ENCODE data around the gene RHBDL1.

The RHBDL1 gene

GRCh38 chr16:706189-707061, 31.0 kb downstream of the RHBDL1 start:
- DNase-seq (ENCODE audit: low spot score), result no peak

DNA sequence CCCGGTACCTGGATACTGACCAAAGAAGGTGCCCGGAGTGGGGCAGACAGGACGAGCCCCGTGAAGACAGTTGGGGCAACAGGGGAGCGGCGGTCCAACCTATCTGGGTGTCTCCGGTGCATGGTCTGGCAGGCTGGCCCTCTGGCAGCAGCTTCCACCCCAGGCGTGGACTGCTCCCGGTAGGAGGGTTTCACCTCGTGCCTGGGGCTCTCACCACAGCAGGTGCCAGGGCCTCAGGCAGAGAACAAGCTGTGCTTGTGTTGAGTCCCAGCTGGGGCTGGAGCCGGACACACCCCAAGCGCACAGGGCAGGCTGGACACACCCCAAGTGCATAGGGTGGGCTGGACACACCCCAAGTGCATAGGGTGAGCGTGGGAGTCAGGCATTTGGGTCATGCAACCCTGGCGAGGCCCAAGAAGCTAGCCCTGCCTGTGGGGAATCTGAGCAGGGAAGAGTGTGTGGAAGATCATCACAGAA, 31.6 kb downstream of the RHBDL1 start:
- DNase-seq (ENCODE audit: low spot score), result no peak

DNA sequence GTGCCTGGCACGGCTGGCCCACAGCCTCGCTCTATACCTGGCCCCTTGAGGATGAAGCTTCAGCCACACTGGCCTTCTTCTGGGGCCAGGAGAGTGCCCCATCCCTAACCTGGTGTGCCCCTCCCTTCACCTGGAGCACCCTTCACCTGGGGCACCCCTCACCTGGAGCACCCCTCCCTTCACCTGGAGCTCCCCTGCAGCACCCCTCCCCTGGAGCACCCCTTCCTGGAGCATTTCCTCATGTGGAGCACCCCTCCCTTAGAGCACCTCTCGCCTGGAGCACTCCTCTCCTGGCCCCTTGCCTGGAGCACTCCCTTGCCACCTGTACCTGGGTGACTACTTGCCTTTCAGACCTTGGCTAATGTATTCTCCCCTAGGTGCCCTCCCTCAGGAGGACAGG, 32.5 kb downstream of the RHBDL1 start:
- DNase-seq (ENCODE audit: low spot score), result no peak

- DNase-seq (ENCODE audit: low spot score), result no peak
Measured at GRCh38 chr16:708959-709358, 33.5 kb downstream of the RHBDL1 start.

- peak; percentile 86 for DNase-seq (ENCODE audit: low spot score)
Measured at GRCh38 chr16:709566-710499, 34.4 kb downstream of the RHBDL1 start.

GRCh38 chr16:710500-711075, 35.1 kb downstream of the RHBDL1 start:
- DNase-seq (ENCODE audit: low spot score), result no peak

DNA sequence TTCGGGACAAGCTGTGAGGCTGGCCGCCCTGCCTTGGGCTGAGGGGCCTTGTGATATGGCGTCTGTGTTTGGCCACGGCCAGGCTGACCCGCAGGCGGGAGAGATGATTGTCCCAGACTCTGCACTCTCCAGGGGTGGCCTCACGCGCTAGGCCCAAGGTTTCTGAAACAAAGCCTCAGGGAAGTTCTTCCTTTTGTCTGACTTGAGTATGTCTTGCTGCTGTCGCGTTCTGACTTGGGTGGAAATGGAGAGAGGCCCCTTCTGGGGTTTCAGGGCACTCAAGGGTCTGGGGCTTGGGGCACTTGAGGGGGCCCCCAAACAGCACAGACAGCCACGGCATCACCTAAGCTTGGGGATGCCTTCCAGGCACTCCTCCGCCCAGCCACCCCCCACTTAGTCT, 35.6 kb downstream of the RHBDL1 start:
- no peak for DNase-seq (ENCODE audit: low spot score)

DNA sequence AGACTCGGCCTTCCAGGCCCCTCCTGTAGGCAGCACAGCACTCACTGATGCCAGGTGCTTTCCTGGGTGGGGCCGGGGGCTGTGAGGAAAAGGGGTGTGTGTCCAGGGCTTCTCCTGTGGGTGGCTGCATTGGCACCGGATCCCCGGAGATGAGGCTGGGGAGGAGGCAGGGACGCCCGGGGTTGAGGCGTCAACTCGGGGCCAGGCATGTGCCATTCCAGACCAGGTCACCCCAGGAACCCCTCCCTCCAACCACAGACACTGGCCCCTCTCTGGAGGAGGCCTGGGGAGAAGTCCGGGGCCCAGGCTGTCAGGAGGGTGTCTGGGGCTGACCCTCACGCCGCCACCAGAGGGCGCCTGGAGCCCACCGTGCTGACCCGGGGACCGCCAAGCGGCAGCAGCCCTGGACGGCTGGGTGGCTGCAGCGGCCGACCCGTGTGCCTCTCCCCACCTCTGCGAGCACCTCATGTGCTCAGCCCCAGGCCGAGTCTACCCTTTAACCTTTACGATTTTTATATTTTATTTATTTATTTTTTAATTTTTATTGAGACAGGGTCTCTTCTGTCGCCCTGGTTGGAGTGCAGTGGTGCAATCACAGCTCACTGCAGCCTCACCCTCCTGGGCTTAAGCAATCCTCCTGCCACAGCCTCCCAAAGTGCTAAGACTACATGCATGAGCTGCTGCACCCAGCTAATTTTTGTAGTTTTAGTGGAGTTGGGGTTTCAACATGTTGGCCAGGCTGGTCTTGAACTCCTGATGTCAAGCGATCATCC, 36.3 kb downstream of the RHBDL1 start:
- peak; percentile 76 for DNase-seq (ENCODE audit: low spot score)

DNA sequence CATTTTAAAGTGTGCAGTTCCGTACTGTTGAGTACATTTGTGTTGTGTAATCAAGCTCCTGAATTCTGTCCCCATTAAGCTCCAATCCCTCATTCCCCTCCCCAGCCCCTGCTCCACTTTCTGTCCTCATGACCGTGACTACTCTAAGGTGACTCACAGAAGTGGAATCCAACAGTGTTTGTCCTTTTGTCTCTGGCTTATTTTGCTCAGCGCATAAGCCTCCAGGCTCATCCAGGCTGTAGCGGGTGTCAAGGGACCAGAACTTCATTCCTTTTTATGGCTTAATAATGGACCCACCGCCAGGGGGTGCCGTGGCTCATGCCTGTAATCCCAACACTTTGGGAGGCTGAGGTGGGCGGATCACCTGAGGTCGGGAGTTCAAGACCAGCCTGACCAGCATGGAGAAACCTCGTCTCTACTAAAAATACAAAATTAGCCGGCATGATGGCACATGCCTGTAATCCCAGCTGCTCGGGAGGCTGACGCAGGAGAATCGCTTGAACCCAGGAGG, 37.3 kb downstream of the RHBDL1 start:
- peak; percentile 98 for DNase-seq (ENCODE audit: low spot score)

DNA sequence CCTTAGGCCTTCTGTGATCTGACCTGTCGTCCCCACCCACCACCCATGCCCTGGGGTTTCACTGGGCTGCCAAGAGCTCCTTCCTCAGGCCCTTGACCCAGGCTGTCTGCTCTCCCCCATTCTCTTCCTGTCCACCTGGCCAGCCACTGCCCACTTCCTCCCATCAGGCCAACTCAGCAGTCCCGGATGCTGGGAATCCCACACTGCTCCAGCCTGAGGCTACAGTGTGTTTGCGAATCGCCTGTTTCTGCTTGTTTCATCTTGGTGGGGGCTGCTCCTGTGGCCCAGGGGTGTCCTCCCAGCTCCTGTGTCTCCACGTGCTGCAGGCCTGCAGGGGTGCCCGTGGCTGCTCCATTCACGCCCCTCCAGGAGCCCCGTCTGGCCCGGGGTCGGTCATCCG, 38.6 kb downstream of the RHBDL1 start:
- peak; percentile 56 for DNase-seq (ENCODE audit: low spot score)

DNA sequence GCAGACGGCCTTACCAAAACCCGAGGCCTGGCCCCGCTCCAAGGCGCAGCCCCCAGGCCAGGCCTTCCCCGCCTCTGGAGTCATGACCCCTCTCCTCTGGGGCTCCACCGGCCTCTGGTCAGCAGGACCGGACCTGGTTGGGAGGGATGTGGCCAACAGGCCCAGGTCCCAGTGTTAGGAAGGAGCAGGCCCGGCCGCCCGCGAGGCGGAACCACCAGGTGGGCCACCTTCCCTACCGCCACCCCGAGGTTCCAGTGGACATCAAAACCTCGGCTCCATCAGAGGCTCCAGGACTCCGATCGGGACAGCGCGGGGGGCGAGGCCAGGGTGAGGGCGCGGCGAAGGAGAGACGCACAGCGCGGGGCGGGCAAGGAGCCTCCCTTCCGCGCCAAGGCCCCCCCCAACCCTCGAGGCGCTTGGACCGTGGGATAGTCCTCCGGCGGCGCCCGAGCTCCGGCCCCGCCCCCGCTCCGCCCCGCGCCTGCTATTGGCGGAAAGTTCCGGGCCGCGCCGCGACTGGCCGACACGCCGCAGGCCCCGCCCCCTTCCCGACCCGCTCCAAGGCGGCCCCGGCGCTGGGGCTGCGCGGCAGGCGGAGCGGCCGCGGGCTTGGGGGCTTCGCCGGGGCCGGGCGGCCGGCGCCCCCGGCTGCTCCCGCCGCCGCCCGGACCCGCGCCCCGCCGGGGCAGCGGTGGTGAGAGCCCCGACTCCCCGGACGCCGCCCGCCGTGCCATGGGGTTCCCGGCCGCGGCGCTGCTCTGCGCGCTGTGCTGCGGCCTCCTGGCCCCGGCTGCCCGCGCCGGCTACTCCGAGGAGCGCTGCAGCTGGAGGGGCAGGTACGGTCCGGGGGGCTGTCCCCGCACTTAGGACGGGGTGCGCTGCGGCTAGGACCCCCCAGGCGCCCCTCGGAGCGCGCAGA, 39.3 kb downstream of the RHBDL1 start, which contains the start of gene METRN:
METRN (plus strand) TSS at position 561 of the 919 bp plus-strand sequence; CDS start at position 733, 172 bp downstream.
- DNase-seq (ENCODE audit: low spot score), result peak; percentile 89

DNA sequence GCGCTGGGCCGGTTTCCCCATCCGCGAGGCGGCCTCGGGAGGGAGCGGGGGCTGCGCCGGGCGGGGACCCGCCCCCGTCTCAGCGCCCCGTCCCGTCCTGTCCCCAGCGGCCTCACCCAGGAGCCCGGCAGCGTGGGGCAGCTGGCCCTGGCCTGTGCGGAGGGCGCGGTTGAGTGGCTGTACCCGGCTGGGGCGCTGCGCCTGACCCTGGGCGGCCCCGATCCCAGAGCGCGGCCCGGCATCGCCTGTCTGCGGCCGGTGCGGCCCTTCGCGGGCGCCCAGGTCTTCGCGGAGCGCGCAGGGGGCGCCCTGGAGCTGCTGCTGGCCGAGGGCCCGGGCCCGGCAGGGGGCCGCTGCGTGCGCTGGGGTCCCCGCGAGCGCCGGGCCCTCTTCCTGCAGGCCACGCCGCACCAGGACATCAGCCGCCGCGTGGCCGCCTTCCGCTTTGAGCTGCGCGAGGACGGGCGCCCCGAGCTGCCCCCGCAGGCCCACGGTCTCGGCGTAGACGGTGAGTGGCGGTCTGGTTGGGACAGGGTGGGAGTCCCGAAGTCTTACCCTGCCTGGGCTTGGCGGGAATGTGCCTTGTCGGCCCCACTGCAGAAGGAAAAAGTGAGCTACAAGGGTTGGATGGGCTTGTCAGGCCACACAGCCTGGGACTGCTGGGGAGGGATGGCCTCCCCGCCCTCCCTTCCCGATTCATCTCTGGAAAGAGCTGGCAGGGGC, 40.2 kb downstream of the RHBDL1 start:
- DNase-seq (ENCODE audit: low spot score), result peak; percentile 37

DNA sequence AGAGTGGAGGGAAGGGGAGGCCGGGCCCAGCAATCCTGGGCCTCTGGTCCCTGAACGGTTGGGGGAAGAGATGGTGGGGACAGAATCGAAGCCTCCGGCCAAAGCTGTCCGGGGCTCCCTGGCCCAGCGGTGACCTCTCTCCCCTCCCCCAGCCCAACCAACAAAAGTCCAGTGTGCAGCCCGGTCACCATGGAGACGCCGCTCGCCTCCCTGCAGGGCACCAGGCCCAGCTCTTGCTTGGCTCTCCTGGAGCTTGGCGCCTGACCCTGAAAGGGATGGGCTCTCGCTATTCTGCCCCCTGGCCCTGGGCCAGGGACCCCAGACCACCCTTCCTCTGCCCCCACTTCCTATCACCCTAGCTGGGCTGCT, 40.7 kb downstream of the RHBDL1 start:
- peak; percentile 65 for DNase-seq (ENCODE audit: low spot score)

DNA sequence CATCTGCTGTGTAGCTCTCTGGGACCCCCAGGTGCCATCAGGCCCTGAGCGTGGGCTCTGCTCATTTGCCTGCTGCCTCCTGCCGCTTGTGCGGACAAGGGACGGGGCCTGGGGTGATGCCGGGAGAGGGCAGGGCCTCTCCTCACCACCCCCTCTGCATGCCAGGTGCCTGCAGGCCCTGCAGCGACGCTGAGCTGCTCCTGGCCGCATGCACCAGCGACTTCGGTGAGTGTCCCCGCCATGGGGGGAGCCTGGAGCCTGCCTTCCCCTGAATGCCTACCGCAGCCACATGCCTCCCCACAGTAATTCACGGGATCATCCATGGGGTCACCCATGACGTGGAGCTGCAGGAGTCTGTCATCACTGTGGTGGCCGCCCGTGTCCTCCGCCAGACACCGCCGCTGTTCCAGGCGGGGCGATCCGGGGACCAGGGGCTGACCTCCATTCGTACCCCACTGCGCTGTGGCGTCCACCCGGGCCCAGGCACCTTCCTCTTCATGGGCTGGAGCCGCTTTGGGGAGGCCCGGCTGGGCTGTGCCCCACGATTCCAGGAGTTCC, 41.4 kb downstream of the RHBDL1 start:
- no peak for DNase-seq (ENCODE audit: low spot score)

GRCh38 chr16:717450-718245, 42.2 kb downstream of the RHBDL1 start:
- DNase-seq (ENCODE audit: low spot score), result no peak

GRCh38 chr16:718389-718788, 42.9 kb downstream of the RHBDL1 start:
- no peak for DNase-seq (ENCODE audit: low spot score)

- no peak for DNase-seq (ENCODE audit: low spot score)
Measured at GRCh38 chr16:718922-719321, 43.5 kb downstream of the RHBDL1 start.

- DNase-seq (ENCODE audit: low spot score), result peak; percentile 77
Measured at GRCh38 chr16:719815-720446, 44.5 kb downstream of the RHBDL1 start.
